ENCODE results near the gene HSCB. TPM values are rescaled to one million over a fixed set of nuclear protein-coding genes. Genes with fewer than 3 reads are reported as not detected.
A peak's percentile ranks its signal among the peaks of the same experiment; 100 is the strongest.

The HSCB gene
- total RNA-seq, 1 donor: 15.0 TPM

DNA sequence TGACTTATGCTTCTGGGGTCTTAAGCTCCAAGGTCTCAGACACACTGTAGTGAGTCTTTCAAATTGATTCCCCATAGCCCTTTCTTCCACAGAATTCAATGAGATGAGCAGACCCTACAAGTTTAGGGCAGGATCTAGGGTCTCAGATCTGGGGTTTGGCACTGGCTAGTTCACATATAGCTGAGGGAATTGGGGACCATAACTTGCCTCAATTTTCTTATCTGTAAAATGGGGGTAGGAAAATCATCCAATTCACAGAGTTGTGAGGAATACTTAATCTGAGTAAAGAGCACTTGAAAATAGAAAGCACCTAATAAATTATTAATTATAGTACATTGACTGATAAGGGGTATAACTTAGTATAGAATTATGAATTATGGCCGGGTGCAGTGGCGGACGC, 24.8 kb downstream of the HSCB start:
- no peak overlapping the region for H3K4me3 ChIP-seq (ENCODE audit: low read depth, low read length)
- TF ChIP-seq, protein P1, sequence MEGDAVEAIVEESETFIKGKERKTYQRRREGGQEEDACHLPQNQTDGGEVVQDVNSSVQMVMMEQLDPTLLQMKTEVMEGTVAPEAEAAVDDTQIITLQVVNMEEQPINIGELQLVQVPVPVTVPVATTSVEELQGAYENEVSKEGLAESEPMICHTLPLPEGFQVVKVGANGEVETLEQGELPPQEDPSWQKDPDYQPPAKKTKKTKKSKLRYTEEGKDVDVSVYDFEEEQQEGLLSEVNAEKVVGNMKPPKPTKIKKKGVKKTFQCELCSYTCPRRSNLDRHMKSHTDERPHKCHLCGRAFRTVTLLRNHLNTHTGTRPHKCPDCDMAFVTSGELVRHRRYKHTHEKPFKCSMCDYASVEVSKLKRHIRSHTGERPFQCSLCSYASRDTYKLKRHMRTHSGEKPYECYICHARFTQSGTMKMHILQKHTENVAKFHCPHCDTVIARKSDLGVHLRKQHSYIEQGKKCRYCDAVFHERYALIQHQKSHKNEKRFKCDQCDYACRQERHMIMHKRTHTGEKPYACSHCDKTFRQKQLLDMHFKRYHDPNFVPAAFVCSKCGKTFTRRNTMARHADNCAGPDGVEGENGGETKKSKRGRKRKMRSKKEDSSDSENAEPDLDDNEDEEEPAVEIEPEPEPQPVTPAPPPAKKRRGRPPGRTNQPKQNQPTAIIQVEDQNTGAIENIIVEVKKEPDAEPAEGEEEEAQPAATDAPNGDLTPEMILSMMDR (IDR thresholded peaks at IDR 0.05; ENCODE audit: insufficient read depth, low read length): no peak
- no peak for DNase-seq (ENCODE audit: low read depth)

DNA sequence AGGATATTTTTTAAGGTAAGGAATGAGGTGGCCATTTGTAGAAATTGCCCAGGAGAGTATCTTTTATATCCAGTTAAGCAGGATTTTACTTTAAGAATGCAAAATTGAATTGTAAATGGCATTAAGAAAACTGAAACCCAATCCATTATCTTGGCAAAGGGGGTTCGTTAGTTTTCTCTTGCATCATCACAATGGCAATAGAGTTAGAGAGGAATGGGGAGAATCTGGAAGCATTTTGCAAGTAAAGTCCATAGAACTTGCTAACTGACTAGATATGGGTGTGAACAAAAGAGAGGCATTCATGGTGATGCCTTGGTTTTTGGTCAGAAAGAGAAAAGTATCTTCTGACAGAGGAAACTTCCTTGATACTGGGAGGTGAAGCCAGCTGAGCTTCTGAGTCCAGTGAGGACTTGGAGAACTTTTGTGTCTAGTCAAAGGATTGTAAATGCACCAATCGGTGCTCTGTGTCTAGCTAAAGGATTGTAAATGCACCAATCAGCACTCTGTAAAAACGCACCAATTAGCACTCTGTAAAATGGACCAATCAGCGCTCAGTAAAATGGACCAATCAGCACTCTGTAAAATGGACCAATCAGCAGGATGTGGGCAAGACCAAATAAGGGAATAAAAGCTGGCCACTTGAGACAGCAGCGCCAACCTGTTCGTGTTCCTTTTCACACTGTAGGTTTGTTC, 27.0 kb downstream of the HSCB start:
- peak; percentile 33 for DNase-seq (ENCODE audit: low read depth)
- TF ChIP-seq, protein P1 (IDR thresholded peaks at IDR 0.05; ENCODE audit: insufficient read depth, low read length): no peak
- H3K4me3 ChIP-seq (ENCODE audit: low read depth, low read length): no peak overlapping the region

DNA sequence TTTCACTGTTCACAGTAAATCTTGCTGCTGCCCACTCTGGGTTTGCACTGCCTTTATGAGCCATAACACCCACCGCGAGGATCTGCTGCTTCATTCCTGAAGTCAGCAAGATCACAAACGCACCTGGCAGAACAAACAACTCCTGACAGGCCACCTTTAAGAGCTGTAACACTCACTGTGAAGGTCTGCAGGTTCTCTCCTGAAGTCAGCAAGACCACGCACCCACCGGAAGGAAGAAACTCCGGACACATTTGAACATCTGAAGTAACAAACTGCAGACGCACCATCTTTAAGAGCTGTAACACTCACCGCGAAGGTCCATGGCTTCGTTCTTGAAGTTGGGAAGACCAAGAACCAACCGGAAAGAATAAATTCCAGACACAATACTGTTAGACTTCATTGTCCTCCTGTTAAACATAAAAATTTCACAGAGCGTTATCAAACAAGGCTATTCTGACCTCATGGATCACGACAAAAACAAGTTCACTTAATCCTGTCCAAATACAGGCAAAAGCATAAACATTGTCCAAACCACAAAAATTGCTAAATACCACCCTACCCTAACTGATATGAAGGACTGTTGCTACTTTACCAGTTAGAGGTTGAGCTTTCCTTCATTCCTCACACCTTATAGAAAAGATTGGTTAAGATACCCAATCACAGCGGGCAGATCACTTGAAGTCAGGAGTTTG, 27.7 kb downstream of the HSCB start:
- TF ChIP-seq, protein P1 (IDR thresholded peaks at IDR 0.05; ENCODE audit: insufficient read depth, low read length): no peak
- H3K4me3 ChIP-seq (ENCODE audit: low read depth, low read length): no peak overlapping the region
- DNase-seq (ENCODE audit: low read depth): no peak

GRCh38 chr22:28771195-28771791, 29.5 kb downstream of the HSCB start:
- H3K4me3 ChIP-seq (ENCODE audit: low read depth, low read length): no peak overlapping the region
- no peak for DNase-seq (ENCODE audit: low read depth)
- TF ChIP-seq, protein P1 (IDR thresholded peaks at IDR 0.05; ENCODE audit: insufficient read depth, low read length): no peak

- peak; percentile 96 for DNase-seq (ENCODE audit: low read depth)
- TF ChIP-seq, protein P1 (IDR thresholded peaks at IDR 0.05; ENCODE audit: insufficient read depth, low read length): peak; percentile 20
- H3K4me3 ChIP-seq (ENCODE audit: low read depth, low read length): peak within 1 kb of the TSS; percentile 89
Observed at GRCh38 chr22:28772633-28773460, 31.0 kb downstream of the HSCB start, which contains the start of gene CCDC117. Gene CCDC117, plus strand, starts transcription at chr22:28772695. Its CDS starts 155 bp downstream, at chr22:28772850.

DNA sequence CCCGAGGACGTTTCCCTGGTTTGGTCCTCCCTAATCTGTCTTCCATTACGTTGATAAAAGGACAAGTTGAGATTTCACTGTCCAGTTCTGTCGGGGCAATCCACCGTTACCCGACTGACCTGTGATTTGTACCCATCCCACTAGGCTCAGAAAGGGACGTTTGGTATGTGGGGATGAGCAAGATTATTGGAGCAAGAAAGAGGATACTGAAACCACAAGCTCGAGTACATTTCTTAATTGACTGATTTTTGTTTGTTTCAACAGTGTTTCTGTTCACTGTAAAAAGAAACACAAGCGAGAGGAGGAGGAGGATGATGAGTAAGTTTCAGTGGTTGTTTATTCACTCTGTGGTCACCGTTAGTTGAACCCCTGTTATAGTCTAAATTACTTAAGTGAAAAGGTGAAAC, 31.6 kb downstream of the HSCB start:
- peak overlapping the region; percentile 89 for H3K4me3 ChIP-seq (ENCODE audit: low read depth, low read length)
- DNase-seq (ENCODE audit: low read depth): peak; percentile 41
- TF ChIP-seq, protein P1 (IDR thresholded peaks at IDR 0.05; ENCODE audit: insufficient read depth, low read length): no peak
